ENCODE results near the gene LVRN. TPM values are rescaled to one million over a fixed set of nuclear protein-coding genes. Genes with fewer than 3 reads are reported as not detected.

Gene LVRN
- total RNA-seq, 1 experiment from 2014 or later = 1.9 TPM

Other genes with a start within 250 kb of the LVRN start
- gene CDO1, start 145.8 kb upstream of the LVRN start, total RNA-seq (2021; ENCODE audit: unreplicated experiment) = 0.17 TPM
- 270 TPM for gene ATG12, start 120.9 kb upstream of the LVRN start, total RNA-seq (2021; ENCODE audit: unreplicated experiment)
- 432 TPM for gene AP3S1, start 120.5 kb upstream of the LVRN start, total RNA-seq (2021; ENCODE audit: unreplicated experiment)
- gene ARL14EPL, start 70.0 kb downstream of the LVRN start, total RNA-seq (2021; ENCODE audit: unreplicated experiment) = 22.9 TPM
- gene COMMD10, start 122.5 kb downstream of the LVRN start, total RNA-seq (2021; ENCODE audit: unreplicated experiment) = 35.3 TPM

All from HCT116 (cell line).